Kidney (tissue), 14 donors: ENCODE data around the gene MAPRE2. TPM values are rescaled to one million over a fixed set of nuclear protein-coding genes. Genes with fewer than 3 reads are reported as not detected.
"Not testable (repeated sequence)": the region's sequence is repeated elsewhere in the genome, so short reads cannot be mapped to it uniquely, and the experiment has no call there.

Source experiments
- DNase-seq, 5 donors: peaks; one replicate each; pipeline ENCODE4 v3.0.0-alpha.2; 2013 to 2020
- FAIRE-seq: peaks from 2 replicates; lab custom pipeline; 2012; peaks lifted over from hg19 to GRCh38; lab: Jason Lieb, UNC
- H3K27ac ChIP-seq, 2 donors: one replicate each; pipeline ENCODE4 v1.7.0; 2013; ENCODE audit warnings: low read depth in 2 of 2, low read length in 2 of 2, inconsistent platforms in 1 of 2
- H3K27me3 ChIP-seq: one replicate; pipeline ENCODE4 v1.7.1; 2013; ENCODE audit warnings: low read length, inconsistent platforms; ENCODE audit not compliant: control insufficient read depth, insufficient read depth
- H3K36me3 ChIP-seq, 3 donors: one replicate each; pipeline versions ENCODE4 v1.7.0 to v1.7.1; 2013; ENCODE audit warnings: low read length in 3 of 3, control low read depth in 1 of 3, inconsistent platforms in 1 of 3; ENCODE audit not compliant: insufficient read depth in 3 of 3, control insufficient read depth in 2 of 3
- H3K4me1 ChIP-seq, 3 donors: one replicate each; pipeline versions ENCODE4 v1.7.0 to v1.7.1; 2013; ENCODE audit warnings: low read length in 3 of 3, inconsistent platforms in 1 of 3, low read depth in 1 of 3; ENCODE audit not compliant: control insufficient read depth in 2 of 3, insufficient read depth in 2 of 3
- H3K4me3 ChIP-seq, 3 donors: one replicate each; pipeline versions ENCODE4 v1.7.0 to v1.8.1; 2013; ENCODE audit warnings: low read length in 3 of 3, control low read depth in 1 of 3, inconsistent platforms in 1 of 3
- H3K9ac ChIP-seq, 3 donors: one replicate each; pipeline versions ENCODE4 v1.7.0 to v1.7.1; 2013; ENCODE audit warnings: low read length in 3 of 3, control low read depth in 1 of 3, inconsistent platforms in 1 of 3
- H3K9me3 ChIP-seq, 3 donors: one replicate each; pipeline versions ENCODE4 v1.7.0 to v1.7.1; 2013; ENCODE audit warnings: low read length in 3 of 3, control low read depth in 1 of 3, inconsistent platforms in 1 of 3; ENCODE audit not compliant: control insufficient read depth in 2 of 3, insufficient read depth in 1 of 3
- intact Hi-C: fragments of 100-400 bp; cut with DNase I; formaldehyde crosslinking; loops from one replicate; pipeline ENCODE4 v1.11.1; 2022
- polyA plus RNA-seq: library from polyadenylated mRNA; stranded (reverse); fragments of 350-450 nt; fragmentation: Illumina TruSeq; extraction: RNeasy Lipid Tissue Mini Kit (QIAGEN cat#74804); gene quantifications from one replicate; pipeline ENCODE4 v1.2.3, GENCODE V29; 2014; ENCODE audit warnings: low read depth, low replicate concordance; ENCODE audit not compliant: insufficient read depth
- total RNA-seq: library from RNA; stranded (reverse); fragmentation: NEBNext Ultra II Directional; extraction: Animal tissue kit (Norgen Biotek cat#: 25700); gene quantifications from one replicate; pipeline ENCODE4 v1.2.1, GENCODE V29; 2021
- TF ChIP-seq, protein P1 (sequence below): IDR thresholded peaks from 3 replicates; pipeline ENCODE4 v1.5.1; 2012; ENCODE audit warnings: mild to moderate bottlenecking, moderate library complexity, borderline replicate concordance; ENCODE audit not compliant: insufficient read depth; ENCODE audit errors: extremely low read depth
- donor health status: control.
- donor health status: control.
- donor health status: control.
- donor health status: control.
- donor health status: control.
- donor health status: DM: yes; HTN: yes; CAD: no.
- donor health status: Normal renal cell carcinoma (clear cell type).

The MAPRE2 gene
- total and polyA plus RNA-seq, 2 donors from 2014 or later: 15.2 to 30.2 TPM

DNA sequence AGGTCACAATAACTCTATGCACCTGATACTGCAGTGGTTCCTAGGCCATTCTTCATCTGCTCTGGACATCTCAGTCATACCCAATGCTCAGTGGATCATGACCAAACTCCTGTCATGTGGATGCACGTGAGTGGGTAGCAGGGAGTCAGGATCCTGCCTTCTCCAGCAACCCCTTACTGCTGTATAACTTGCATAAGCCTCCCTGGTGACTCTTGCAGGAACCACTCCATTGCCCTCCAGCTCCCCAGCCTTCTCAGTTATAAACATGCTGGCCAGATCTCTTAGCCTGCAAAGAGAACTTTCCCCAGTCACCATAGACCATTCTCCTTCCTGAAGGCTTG lies 101.0 kb downstream of the MAPRE2 start:
- Histone ChIP-seq H3K27ac (no peak overlapping the region), H3K9me3 (no peaks in the 10 kb centered on the region), H3K9ac (no peak overlapping the region), H3K4me3 (no peak overlapping the region), H3K27me3 (no peaks in the 10 kb centered on the region), H3K4me1 (peaks cover 0 to 5% (median 4%) of the 10 kb centered on the region in 3 donors), H3K36me3 (peaks cover 0 to 8% (median 3%) of the 10 kb centered on the region in 3 donors)
- intact Hi-C loops: loop anchor here (5.0 kb wide), 1 partner anchor 135 kb away; no protein-coding TSS in a partner anchor
- TF ChIP-seq, protein P1, sequence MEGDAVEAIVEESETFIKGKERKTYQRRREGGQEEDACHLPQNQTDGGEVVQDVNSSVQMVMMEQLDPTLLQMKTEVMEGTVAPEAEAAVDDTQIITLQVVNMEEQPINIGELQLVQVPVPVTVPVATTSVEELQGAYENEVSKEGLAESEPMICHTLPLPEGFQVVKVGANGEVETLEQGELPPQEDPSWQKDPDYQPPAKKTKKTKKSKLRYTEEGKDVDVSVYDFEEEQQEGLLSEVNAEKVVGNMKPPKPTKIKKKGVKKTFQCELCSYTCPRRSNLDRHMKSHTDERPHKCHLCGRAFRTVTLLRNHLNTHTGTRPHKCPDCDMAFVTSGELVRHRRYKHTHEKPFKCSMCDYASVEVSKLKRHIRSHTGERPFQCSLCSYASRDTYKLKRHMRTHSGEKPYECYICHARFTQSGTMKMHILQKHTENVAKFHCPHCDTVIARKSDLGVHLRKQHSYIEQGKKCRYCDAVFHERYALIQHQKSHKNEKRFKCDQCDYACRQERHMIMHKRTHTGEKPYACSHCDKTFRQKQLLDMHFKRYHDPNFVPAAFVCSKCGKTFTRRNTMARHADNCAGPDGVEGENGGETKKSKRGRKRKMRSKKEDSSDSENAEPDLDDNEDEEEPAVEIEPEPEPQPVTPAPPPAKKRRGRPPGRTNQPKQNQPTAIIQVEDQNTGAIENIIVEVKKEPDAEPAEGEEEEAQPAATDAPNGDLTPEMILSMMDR: no peak
- peak in 2 of 5 donors; percentile 20 to 46 for DNase-seq
- no peak for FAIRE-seq

DNA sequence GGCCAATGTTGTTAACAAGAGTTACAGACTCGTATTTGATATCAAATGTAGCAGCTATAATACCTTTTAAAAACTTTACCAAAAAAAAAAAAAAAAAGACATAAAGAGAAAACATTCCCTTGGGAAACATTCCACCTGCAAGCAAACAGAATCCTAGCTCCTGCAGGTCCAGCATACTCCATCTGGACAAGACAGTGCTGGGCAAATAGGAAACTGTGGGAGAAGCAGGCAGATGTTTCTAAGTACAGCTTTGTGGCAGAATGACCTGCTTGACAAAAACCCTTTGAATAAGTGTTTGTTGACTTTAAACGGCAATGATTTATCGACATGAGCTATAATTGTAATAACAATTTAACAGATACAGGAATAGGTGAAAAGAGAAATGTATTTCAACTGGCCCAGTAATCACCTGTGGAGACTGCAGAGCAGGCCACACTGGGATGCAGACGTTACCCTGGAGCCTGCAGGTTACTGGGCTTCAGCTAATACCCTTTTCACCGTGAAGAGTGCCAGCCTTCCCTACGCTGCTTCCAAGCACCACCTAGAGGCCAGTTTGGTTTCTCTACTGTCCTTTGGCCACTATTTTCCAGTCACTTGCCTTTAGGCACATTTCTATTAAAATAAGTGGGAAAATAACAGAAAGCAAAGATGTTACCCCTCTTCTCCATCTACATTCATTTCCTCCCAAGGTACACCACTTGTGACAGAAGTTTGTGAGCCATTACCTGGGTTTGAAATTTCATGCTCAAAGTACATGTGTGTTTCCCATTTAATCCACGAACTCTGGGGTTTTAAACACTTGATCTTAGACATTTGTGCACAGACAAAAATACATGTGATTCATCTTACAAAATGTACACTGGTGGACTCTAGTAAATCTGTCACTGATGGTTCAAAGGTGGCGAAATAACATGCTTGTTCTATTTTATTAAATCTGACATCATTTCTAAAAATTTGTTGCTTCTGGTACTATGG lies 102.7 kb downstream of the MAPRE2 start:
- DNase-seq (peak in 4 of 5 donors; percentile 51 to 79 (median 70)), FAIRE-seq (no peak)
- TF ChIP-seq, protein P1: peak; percentile 76
- Histone ChIP-seq H3K9ac (no peak overlapping the region), H3K4me3 (no peak overlapping the region), H3K27ac (no peak overlapping the region), H3K36me3 (peaks cover 0 to 4% (median 3%) of the 10 kb centered on the region in 3 donors), H3K27me3 (no peaks in the 10 kb centered on the region), H3K4me1 (peaks cover 0 to 4% (median 4%) of the 10 kb centered on the region in 3 donors), H3K9me3 (no peaks in the 10 kb centered on the region)
- intact Hi-C loops: loop anchor here (5.0 kb wide), 1 partner anchor 137 kb away; no protein-coding TSS in a partner anchor

DNA sequence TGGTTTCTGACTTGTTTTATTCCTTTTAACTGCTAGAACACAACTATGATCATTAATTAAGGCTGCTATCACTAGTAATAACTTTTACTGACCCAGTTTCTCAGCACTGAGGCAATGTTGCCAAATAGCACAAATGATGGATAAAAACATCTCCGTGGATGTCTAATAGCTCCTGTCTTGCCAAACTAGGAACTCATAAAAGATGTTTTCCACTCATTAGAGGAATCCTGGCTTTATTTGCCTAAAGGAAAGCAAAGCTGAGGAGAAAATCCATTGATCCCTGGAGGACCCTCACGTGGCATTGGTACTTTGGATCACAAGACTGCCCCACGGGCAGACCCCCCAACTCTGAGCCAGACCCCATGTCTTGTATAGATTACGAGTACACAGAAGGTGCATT lies 103.5 kb downstream of the MAPRE2 start:
- H3K36me3 ChIP-seq: peaks cover 0 to 4% (median 3%) of the 10 kb centered on the region in 3 donors
- no peak overlapping the region for H3K27ac ChIP-seq
- no peak overlapping the region for H3K4me3 ChIP-seq
- intact Hi-C loops: loop anchor here (5.0 kb wide), 1 partner anchor 137 kb away; no protein-coding TSS in a partner anchor
- DNase-seq (peak in 1 of 5 donors; percentile 29), FAIRE-seq (no peak)
- peaks cover 0 to 4% (median 2%) of the 10 kb centered on the region in 3 donors for H3K4me1 ChIP-seq
- TF ChIP-seq, protein P1: no peak
- no peak overlapping the region for H3K9ac ChIP-seq
- H3K9me3 ChIP-seq: no peaks in the 10 kb centered on the region
- H3K27me3 ChIP-seq: no peaks in the 10 kb centered on the region

DNA sequence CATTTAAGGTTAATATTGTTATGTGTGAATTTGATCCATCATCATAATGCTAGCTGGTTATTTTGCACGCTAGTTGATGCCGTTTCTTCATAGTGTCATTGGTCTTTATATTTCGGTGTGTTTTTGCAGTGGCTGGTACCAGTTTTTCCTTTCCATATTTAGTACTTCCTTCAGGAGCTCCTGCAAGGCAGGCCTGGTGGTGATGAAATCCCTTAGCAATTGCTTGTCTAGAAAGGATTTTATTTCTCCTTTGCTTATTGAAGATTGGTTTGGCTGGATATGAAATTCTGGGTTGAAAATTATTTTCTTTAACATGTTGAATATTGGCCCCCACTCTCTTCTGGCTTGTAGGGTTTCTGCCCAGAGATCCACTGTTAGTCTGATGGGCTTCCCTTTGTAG lies 109.0 kb downstream of the MAPRE2 start:
- H3K4me1 ChIP-seq, FAIRE-seq, DNase-seq, H3K27ac ChIP-seq, intact Hi-C loops, H3K27me3 ChIP-seq, H3K9me3 ChIP-seq, H3K4me3 ChIP-seq, H3K9ac ChIP-seq, H3K36me3 ChIP-seq: not testable (repeated sequence)
